Hippocampal formation (tissue), 2 donors: Measurements from ENCODE around the gene WDFY2.
A peak's percentile ranks its signal among the peaks of the same experiment; 100 is the strongest.

ENCODE experiments used
- DNase-seq, 2 donors: peaks; one replicate each; lab custom pipeline; 2025; lab: John Stamatoyannopoulos, UW

WDFY2 gene

DNA sequence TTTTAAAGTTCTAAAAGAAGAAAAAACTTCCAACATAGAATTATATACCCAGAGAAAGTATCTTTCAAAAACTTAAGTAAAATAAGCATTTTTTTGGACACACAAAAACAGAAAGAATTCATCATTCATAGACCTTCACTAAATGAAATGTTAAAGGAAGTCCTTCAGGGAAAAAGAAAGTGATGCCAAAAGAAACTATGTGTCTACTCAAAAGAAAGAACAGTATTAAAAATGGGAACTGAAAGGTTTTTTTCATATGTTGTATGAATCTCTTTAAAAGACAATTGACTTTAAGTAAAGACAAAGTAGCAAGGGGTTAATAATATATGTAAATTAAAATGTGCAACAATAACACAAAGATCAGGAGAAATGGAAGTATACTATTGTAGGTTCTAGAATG is 123.2 kb downstream of the WDFY2 start:
- DNase-seq = no peak

DNA sequence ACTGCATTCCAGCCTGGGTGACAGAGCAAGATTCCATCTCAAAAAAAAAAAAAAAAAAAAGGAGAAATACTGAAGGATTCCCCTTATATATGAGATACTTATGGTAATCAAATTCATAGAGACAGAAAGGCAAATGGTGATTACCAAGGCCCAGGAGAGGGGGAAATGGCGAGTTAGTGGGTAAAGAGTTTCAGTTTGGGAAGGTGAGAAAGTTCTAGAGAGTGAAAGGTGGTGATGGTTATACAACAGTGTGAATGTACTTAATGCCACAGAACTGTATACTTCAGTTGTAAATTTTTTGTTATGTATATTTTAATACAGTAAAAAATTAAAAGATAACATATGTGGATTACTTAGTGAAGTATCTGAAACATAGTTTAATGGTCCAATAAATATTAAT is 129.5 kb downstream of the WDFY2 start:
- DNase-seq = no peak

DNA sequence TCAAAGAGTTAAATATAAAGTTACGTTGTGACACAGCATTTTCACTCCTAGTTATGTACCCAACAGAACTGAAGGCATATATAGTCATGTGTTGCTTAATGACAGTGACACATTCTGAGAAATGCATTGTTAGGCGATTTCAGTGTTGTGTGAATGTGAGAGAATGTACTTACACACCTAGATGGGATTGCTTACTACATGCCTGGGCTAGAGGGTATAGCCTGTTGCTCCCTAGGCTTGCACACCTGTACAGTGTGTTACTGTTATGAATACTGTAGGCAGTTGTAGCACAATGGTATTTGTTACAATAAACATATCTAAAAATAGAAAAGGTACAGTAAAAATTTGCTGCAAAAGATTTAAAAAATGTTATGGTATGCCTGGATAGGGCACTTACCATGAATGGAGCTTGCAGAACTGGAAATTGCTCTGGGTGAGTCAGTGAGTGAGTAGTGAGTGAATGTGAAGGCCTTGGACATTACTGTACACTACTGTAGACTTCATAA is 130.5 kb downstream of the WDFY2 start:
- DNase-seq = no peak

DNA sequence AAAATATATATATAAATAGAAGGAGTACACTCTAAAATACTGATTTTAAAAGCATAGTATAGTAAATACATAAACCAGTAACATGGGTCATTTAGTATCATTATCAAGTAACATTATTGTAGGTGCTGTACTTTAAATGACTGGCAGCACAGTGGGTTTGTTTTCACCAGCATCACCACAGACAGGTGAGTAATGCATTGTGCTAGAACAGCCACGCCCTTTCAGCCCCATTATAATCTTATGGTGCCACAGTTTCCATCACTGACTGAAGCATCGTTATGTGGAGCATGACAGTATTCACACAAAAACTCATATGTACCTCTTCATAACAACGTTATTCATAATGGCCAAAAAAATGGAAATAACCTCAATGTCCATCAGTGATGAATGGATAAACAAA is 131.4 kb downstream of the WDFY2 start:
- no peak for DNase-seq

DNA sequence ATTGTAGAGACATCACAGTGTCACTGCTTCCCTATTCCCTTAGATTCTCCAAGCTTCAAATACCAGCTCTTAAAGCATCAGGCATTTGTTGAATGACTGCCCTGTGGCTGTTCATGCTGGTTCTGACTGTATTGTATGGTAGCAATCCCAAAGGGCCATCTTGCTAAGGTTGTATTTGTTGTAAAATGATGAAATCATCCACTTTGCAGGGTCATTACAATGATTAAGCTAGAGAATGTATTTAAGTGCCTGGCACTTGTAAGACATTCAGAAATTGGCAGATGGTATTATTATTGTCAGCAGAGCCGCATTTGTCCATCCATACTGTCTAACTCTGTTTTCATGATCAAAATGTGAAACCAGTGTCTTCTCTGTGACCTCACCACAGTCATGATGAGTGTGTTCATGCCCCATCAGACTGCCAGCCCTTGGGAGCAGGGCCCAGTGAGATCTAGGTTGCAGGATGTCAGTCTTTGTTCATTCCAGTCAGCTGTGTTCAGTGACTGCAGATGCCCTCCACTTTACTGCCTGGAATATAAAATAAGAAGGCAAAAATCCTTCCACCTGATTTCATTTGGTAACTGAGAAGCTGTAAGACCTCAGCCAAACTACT is 133.6 kb downstream of the WDFY2 start:
- no peak for DNase-seq

DNA sequence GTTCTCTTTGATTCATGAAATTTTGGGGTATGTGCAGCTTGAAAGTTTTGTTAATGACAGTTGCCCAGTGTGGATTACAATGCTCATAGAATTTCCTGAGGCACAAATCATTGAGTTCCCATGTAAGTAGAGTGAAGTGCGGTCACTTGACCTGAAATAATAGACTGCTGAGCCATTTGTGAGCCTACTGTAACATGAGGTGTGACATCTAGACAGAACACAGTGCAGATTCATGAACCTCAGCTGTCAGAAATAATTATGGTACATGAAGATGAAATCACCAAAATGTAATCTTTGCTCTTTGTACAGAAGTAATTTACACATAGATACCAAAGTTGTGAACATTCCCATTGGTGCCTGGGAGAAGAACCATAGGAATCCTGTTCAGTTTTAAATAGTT is 135.1 kb downstream of the WDFY2 start:
- DNase-seq = no peak

DNA sequence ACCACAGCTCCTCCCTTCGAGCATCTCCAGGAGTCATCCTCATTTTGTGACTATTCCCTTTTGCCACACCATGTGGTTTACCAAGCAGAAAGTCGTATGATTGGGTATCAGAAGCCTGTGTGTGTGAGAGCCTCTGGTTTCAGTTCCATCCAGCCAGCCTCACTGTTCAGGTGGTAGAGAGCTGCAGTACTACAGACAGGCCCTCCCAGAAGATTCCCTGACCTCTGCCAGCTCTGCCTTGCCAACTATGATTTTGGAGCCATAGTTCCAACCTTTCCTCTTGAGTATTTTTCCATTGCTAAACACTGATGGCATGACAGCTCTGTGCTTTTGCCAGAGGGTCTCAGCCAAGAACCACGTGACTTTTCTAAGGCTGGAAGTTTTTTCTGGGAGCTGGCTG is 137.2 kb downstream of the WDFY2 start:
- DNase-seq = peak in 1 of 2 donors; percentile 19

DNA sequence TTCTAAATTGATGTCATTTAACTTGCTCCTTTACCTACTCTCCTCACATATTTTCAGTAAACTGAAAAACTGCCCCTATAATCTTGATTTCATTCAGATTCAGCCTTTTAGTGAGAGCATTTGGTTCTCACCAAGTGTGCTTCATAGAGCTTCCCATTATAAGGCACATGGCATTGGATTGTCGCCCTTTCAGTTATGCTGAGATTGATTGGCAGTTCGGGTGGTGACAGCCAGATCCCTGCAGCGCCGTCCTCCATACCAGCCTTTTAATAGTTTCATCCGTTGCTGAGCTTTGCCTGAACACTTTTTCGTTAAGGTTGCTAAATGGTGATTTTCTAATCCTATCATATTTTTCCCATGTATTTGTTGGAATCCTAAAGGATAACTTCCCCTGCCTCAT is 139.3 kb downstream of the WDFY2 start:
- DNase-seq = peak in 1 of 2 donors; percentile 30

DNA sequence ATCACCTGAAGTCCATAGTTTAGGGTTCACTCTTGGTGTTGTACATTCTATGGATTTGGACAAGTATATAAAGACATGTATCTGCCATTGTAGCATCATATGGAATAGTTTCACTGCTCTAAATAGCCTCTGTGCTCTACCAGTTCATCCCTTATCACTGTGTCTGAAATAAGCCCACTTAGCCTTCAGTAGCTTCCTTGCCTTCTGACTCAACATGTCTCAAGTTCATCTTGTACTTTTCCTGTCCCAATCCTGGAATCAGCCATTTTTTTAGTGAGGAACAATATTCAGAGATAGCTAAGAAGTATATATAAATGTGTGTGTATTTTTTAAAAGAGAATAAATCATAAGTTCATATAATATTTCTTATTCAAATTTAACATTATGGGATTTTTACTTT is 140.5 kb downstream of the WDFY2 start:
- DNase-seq = no peak

DNA sequence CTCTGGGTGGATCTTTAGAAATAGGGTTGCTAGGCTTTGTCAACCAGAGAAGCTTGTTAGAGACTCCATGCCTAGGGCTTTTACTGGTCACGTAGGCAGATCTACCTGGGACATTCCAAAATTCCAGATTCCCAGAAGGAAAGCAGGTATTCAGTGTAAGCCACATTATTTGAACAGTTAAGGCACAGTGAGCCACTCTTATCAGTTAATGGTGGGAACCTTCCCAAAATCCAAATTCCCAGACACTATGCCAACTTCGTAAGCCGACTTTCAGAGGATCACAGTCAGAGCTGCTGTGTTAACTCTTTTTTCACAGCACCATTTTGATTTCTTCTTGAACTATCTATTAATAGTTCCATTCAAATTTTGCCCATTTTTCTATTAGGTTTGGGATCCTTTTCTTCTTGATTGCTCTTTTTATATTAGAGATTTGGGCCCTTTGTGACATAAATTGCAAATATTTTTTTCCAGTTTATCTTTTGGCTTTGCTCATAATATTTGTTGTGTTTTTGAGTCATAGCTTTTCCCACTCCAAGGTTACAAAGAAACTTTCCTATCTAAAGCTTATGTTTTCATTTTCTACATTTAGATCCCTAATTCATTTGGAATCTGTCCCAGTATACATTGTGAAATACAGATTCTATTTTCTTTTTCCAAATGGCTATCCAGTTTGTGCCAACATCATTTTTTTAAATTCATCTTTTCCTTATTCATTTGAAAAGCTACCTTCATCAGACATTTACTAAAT is 142.4 kb downstream of the WDFY2 start:
- DNase-seq = no peak

DNA sequence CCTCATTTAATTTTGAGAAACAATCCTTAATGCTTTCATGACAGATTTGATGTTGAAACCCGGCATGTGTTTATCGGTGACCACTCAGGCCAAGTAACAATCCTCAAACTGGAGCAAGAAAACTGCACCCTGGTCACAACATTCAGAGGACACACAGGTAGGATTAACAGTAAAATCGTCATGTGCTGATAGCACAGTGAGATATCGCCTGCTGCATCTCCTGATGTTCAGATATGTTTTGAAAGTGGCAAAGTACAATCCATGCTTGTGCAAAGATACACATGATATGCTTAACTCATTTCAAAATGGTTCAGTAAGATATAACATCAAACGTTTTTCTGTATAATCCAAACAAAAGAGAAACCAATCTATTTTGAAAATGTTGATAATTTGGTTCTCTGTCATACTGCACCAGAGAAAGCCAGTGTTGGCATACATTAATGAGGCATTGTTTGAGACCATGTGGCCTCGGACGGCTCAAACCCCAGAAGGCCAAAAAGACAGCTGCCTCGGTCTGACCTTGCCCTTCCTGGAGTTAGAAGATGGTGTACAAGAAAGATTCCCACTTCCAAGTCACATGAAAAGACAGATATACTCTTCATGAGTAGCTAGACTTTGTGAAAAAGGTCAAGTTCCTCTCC is 143.5 kb downstream of the WDFY2 start:
- DNase-seq = peak; percentile 48 to 59

DNA sequence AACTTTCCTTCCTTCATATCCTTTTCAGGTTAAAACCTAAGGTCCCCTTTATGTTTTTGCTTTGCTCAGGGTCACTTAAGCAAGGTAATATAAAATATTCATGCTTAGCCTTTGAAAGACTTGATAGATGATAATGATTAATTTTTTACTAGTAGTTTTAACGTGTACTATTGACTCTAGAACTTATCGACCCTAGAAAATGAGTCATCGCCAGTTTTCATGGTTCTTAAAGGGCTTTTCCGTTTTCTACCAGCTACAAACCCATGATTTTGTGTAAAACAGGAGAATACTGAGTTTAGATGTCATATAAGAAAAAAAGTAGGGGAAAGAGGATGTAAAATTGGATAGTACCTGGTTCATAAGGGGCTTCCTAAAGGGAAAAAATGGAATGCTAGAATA is 144.0 kb downstream of the WDFY2 start:
- no peak for DNase-seq

DNA sequence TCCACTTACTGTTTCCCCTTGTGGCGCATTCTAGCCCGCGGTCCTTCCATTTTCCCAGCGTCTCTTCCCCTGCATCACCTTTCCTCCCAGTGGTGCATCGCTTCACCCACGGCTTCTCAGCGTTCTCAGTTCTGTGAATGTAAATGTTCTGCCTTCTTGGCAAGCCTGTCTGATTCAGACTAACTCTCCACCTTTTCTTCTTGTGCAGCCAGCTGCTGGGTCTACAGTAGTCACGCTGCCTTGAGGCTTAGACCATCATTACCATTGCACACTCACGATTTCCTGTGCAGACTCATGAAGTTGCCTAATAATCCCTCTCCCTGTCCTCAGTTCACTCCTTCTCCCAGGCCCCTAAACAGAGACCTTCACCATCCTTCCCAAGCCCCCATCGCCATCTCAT is 144.7 kb downstream of the WDFY2 start:
- DNase-seq = no peak

DNA sequence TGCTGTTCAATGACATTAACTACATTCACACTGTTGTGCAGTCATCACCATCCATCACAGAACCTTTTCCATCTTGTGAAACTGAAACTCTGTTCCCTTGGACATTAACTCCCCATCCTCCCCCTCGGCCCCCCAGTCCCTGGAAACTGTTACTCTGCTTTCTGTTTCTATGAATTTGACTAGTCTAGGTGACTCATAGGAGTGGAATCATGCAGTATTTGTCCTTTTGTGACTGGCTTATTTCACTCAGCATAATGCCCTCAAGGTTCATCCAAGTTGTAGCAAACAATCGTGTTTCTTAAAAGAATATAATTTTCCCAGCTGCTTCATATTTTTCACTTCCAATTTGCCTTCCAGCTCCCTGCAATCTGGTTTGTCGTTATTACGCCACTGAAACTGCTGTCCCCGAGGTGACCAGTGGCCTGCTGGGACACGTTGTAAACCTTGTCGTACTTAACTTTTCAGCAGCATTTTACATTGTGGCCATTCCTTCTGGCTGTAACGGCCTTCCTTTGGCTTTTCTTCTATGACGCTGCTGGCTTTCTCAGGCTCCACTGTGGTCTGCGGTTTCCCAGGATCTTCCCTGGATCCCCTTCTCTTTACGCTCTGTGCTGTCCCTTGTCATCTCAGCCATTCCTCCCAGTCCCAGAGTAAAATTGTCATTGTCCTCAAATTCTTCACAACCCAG is 145.7 kb downstream of the WDFY2 start:
- no peak for DNase-seq

DNA sequence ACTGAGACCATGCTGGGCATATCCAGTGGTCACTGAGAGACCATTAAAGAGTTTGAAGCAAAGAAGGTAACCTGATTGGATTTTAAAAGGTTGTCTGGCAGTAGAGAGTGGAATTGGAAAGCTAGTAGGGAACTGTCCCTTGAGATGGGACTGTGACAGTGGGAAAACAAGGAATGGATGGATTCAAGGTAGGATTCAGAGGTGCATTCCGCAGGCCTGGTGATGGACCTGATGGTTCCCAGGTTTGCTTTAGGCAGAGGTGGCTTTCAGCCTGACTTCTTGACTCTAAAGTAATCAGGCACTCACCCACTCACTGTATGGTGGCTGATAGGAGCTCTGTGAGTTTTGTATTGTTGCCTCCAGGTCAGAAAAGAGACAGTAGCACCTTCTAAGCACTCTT is 146.7 kb downstream of the WDFY2 start:
- no peak for DNase-seq

DNA sequence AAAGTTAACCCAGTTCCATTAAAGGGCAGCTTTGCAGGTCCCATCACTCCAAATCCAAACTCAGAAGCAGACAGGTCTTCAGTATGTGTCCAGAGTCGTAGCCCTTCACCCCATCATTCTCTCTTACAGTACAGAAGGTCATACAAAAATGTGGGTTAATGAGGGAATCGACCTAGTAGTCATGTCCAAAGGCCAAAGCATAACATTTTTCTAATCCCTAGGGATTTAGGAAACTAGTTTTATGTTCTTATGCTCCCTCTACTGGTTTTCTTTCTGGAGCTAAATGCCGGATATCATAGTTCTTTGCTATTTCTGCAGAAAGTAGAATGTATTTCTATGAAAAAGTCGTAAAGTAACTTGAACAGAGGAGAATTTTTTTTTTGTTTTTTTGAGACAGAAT is 147.5 kb downstream of the WDFY2 start:
- DNase-seq = peak in 1 of 2 donors; percentile 85

DNA sequence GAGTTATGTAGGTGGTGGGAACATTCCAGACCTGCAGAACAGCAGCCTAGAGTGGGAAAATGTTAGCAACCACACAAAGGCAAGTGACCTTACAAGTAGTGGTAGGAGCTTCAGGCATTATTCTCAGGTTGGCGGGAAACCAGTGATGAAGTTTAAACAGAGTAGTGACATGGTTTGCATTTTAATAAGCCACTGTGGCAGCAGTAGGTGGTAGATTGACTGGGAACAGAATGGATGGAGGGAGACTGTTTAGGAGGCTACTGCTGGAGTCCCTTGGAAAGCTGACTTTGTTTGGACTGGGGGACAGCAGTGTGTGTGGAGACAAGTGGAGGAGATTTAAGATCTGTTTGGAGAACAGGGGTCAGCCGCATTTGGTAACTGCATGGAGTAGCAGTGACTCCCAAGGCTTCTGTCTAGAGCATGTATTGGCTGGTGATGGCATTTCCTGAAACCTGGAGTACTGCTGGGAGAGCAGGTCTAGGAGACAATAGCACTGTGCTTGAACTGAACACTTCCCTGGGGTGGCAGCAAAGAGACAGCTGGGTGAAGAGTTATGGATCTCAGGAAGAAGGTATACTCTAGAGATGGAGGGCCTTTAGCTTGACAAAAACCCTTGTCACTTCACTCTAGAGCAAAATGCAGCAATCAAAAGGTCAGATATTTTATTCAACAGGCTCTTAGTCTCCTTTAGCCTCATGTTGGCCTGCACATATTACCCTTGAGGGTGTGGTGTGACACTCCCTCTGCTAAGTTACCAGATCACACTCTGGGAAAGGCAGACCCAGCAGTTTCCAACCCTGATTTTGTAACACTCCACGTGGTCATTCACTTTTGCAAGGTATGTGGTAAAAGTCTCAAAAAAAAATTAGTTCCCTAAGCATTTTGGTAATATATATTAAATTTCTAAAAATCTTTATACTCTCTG is 149.4 kb downstream of the WDFY2 start:
- DNase-seq = no peak

DNA sequence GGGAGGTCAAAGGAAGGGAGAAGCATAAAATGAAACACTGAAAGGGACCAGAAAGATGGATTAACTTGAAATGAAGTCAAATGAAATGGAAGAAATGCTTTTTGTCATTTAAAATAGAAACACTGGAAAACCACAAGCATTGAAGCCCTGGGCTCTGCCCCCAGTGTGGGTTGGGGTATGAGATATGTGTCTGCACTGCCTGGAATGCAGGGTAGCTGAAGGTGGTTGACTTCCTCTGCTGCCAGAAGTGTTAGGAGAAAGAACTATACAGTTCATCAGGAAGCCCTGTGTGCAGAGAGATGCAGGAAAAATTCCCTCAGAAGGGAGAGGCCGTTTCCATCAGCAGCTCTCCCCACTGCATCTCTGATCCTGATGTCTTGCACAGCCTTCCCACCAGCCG is 150.5 kb downstream of the WDFY2 start:
- no peak for DNase-seq

DNA sequence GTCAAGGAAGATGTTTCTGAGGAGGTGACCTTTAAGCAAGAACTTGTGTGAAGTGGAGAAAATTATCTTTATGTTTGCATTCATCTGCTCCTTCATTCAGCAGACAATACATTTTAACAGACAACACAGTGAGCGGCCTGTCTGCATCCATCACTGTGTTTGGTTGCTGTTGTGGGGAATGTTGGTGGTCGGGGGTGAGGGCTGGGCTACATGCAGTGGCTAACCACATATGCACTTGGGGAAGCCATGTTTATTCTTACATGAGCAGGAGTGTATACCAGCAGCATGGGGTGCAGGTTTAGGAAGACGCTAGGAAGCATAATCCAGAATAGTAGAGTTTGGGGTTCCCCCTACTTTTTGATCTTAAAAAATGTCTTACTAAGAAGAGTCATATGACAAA is 153.3 kb downstream of the WDFY2 start:
- DNase-seq = no peak

DNA sequence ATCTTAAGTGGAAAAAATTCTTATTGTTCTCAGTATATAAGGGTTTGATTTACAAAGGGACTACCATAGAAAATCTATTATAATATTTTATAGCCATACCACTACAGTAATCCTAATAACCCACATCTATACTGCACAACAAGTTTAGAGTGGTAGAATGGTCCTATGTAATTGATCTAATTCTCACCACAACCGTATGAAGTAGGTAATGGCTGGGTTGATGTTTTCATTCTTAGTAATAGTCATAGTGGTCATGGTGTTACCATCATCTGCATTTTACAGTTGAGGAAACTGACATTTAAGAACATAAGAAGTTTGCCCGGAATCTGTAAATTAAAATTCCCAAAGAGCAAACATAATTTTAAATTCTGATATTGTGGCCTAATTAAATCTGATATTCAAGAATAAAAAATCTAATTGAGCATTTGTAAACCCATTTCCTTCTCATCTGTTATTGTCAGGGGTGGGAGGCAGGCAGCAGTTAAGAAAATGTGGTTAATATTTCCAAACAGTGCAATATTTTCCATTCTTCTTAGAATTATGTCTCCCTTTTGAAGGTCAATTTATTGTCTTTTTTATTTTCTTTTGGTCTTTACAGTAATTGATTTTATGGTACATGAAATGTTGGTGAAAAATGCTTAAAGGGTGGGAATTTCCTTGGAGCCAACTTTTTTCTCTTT is 154.1 kb downstream of the WDFY2 start:
- no peak for DNase-seq
